Embryonic facial prominence (tissue), 1 donor: ENCODE results near the gene SORCS2.

Source experiments
- DNase-seq: peaks from one replicate; pipeline ENCODE4 v3.0.0-alpha.2; 2016; ENCODE audit errors: extremely low spot score

The SORCS2 gene

DNA sequence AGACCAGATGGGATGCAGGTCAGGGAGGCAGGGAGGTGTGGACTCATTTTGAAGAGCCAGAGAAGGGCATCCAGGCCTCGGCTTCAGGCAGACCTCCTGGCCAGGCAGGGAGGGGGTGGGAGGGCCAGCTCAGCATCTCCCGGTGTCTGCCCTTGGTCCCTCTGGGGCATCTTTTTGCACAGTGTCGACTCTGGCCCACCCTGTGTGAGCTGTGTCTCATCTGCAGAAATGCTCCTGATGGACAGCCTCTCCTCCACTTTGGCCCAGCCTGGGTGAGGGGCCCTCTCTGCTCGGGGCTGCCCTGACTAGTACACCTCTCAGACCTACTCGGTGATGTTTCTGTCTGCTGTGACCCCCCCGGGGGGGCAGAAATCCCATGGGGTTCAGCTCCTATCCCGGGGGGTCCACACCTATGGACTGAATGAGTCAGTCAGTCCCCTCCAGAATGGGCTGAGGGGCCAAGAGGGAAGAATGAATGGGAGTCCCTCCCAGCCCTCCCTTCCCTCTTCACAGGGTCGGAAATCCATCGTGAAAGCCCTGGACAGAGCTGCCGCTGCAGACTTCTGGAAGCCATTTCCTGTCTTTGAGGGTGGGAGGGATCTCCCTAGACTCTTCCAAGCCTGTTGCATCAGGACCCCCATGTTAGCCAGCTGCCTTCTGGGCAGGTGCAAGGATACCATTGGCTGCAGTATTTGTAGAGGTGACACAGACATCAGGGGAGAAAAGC lies 439.1 kb downstream of the SORCS2 start:
- DNase-seq: no peak

- DNase-seq: no peak
Observed at GRCh38 chr4:7632341-7632740, 440.0 kb downstream of the SORCS2 start.

- no peak for DNase-seq
Observed at GRCh38 chr4:7632971-7633370, 440.6 kb downstream of the SORCS2 start.

GRCh38 chr4:7634661-7635251 lies 442.4 kb downstream of the SORCS2 start:
- DNase-seq: no peak

DNA sequence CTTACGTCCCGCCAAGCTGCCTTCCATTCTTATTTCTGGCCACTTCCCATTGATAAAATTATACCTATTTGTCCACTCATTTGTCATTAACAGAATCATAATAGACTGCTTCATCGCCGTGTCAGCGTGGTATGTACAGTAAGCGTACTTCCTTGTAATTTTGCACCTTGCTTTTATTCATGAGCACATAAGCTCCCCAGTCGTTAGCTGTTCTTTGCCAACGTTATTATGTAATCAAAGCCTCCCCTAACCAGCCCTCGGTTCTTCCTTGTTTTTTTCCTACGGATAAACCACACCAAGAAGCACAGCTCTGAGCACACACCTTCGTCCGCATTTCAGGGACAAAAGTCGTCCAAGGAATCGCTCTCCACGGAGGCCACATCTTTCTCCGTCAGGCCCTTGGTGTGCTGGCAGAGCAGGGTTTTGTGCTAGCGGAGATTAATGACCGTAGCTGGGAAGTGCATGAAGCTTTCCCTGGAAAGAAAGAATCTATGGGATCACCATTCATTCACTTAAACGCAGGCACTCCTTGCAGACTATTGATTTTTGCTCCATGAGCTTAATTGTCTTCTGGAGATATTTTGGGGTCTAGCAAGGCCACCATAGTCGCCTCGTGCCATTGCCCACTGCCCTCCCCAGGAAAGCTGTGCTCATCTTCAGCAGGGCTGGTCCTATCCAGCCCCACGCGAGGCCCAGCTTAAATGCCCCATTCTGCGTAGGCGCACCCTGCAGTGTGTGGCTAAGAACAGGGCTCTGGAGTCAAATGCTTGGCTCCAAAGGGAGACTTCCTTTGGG lies 443.3 kb downstream of the SORCS2 start:
- no peak for DNase-seq

DNA sequence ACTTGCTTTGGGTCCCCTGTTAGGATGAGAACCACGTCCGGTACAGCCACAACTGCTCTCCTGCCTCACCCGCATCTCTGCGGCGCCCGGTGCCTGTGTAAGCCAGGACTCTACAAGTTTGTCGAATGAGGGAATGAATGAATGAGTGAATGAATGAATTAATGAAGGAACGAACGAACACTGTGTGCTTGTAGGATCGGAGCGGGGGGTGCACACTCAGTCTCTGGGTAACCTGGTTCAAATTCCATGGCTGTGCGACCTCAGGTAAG lies 443.8 kb downstream of the SORCS2 start:
- no peak for DNase-seq

- no peak for DNase-seq
Observed at GRCh38 chr4:7637139-7637538, 444.8 kb downstream of the SORCS2 start.

DNA sequence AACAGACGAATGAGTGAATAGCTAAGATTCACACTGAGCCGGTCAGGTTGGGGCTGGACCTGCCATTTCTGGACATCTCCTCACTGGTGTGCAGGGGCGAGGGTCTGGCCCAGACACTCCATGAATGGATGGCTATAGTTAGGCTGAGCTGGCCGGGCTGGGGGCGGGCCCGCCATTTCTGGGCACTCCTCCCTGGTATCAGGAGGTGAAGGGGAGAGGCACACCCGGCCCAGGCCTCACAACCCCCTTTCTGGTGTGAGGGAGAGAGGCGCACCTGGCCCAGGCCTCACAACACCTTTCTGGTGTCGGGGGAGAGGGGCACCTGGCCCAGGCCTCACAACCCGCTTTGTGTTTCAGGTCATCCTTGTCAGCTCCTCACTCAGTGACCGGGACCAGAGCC lies 445.6 kb downstream of the SORCS2 start:
- no peak for DNase-seq

GRCh38 chr4:7638489-7638888 lies 446.2 kb downstream of the SORCS2 start:
- no peak for DNase-seq

- no peak for DNase-seq
Observed at GRCh38 chr4:7638984-7639789, 446.8 kb downstream of the SORCS2 start.

- no peak for DNase-seq
Observed at GRCh38 chr4:7640136-7640535, 447.8 kb downstream of the SORCS2 start.

GRCh38 chr4:7641712-7642111 lies 449.4 kb downstream of the SORCS2 start:
- DNase-seq: no peak

DNA sequence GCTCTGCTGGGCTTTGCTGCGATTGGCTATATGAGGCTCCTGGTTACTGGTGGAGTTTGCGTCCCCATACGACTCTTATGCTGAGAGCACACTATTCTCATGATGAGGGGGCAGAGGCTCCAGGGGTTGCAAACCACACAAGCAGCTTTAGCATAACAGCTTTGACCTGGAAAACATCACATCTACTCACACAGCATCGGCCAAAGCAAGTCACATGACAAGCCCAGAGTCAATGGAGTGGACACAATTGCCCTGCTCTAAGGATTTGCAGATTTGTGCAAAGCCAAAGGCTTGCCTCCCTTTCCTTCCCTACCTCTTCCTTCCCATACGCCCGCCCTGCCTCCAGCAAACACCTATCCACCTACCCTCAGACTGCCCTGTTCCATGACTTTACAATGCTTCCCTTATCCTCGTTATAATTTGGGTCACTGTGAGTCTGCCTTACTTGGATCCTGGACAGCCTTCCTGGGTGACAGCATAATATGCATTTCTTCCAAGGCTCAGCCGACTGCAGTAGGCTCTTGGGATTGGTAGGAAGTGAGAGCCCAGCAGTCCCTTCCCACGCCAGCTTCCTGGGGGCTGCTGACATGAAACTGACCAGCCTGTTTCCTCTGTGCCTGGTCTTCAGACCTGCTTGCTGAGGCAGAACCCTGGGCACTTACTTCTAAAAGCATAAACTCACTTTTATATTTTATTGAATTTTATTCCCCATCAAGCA lies 450.6 kb downstream of the SORCS2 start:
- DNase-seq: no peak

DNA sequence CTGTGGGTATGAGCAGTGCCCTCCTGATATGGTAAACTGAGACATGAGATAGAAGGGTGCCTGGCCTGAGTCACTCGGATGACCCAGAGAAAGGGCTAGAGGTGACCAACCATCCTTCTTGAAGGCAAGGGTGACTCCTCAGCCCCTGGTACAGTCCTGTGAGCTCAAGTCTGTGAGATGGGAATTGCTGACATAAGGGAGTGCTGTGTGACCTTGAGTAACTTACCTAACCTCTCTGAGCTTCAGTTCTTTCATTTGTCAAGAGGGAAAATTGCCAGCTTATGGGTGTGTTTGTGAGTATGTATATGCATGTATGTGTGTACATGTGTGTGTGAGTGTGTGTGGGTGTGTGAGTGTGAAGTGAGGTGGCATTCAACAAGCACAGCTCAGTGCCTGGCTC lies 452.8 kb downstream of the SORCS2 start:
- DNase-seq: no peak

GRCh38 chr4:7645956-7646355 lies 453.6 kb downstream of the SORCS2 start:
- DNase-seq: no peak

DNA sequence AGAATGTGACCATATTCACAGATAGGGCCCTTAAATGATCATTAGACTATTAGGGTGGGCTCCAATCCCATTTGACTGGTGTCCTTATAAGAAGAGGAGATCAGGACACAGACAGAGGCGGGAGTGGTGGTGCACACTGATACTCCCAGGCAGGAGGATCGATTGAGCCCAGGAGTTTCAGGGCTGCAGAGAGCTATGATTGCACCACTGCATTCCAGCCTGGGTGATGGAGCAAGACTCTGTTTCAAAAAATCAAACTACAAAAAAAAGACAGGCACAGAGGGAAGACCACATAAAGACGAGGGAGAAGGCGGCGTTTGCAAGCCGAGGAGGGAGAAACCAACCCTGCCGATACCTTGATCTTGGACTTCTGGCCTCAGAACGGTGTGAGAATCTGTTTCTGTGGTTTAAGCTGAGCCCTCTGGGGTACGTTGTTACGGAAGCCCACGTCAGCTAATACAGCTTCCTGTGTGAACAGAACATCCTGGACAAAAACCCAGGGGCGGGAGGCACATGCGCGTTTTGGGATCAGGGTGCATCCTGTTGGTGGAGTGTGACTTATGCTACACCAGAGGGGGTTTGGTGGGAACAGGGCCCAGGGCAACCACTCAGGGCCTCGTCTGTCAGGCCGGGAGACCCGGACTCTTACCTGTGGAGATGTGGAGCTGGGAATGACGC lies 454.2 kb downstream of the SORCS2 start:
- DNase-seq: no peak

DNA sequence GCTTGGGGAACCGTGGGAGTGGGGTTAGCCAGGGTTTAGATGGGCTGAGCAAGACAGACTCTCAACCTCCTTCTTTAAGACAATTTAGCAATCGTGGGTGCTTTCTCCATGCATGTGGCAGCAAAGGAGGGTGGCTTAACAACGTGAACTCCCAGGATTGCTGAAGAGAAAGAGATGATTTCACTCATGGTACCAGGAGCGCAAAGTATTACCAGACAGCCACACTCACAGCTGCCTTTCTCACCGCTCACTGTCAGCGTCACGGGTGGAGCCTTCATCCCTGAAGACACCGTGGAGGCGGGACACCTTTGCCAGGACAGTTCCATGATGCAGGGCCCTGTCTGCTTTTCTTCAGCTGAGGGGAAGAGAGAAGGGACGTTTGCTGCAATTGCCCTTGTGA lies 454.8 kb downstream of the SORCS2 start:
- no peak for DNase-seq

DNA sequence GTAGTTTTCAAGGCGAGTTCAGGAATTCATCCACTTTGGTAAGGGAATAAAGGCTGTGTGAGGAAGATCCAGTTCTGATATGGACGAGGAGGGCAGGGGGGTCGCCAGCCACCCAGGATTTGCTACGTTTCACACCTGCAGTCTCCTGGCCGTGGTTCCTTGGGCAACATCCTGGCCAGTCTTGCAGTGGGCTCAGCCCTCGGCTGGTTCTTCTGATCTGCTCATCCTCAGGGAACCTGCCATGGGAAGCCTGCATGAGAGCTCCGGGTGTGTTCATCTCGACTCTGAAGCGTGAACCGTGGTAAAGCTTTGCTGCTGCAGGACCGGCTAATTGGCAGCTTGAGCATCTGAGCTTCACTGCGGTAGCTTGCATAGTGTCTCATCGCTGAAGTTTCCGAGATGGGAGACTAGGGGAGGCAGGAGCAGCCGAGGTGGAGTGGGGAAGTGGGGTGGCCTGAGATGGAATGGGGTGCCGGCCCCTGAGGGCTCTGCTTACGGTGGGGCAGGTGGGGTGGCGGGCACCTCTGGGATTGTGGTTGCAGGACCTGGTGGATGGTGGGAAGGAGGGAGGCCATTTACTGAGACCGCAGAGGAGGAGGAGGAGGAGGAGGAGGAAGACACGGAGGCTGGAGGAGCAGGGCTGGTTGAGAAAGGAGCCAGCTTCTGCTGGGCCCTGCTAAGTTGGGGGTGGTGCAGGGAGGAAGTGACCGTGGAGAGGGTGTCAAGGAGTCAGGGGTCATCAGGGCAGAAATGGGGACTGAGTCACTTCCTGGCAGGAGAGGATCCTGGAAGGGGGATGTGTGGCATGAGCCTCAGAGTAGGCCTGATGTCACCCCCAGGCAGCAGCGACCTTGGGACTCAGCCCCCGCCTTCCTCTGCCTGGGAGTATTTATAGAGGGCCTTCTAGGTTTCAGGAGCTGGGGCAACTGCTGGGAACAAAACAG lies 455.5 kb downstream of the SORCS2 start:
- no peak for DNase-seq

GRCh38 chr4:7648544-7649395 lies 456.4 kb downstream of the SORCS2 start:
- DNase-seq: no peak
